Measurements from ENCODE around the gene NR0B2. TPM values are rescaled to one million over a fixed set of nuclear protein-coding genes. Genes with fewer than 3 reads are reported as not detected.

The NR0B2 gene
- total RNA-seq, 2 donors from 2014 or later: 0.64 to 1.8 TPM

DNA sequence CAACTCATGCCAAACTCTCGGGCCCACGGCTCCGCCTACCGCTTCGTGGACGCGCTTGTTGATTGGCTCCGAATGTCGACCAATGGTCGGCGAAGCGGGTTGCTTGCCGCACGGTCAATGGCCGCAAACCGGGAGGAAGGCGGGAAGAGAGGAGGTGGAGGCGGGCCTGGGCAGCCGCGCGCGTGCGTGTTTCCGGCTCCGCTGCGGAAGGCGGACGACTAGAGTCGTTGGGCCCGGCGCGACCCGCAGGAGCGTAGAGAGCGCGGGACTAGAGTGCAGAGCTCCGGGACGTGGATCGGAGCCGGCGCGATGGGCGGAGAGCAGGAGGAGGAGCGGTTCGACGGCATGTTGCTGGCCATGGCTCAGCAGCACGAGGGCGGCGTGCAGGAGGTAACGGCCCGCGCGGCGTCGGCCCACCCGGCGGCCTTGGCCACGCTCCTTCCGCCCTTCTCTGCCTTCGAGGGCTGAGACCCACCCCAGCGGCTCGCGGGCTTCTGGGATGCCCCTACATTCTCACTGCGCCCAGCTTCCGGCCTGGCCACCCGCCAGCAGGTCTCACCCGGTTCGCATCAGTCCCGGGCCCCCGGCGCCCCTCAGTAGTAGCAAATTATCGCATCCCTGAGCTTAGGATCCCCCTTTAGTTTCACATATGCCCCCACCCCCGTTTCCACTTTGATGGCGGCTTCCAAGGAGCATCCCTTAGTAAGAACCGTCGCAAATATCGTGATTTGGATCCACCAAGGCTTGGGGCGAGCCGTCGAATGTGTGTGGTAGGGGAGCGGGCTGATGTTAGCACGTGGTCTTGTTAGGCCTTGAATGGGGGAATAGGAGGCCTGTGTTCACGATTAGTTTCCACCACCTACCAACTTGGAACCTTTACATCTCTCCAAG, 8.0 kb upstream of the NR0B2 start, which contains the start of gene NUDC:
TSS of gene NUDC (plus strand) at position 204 of the 891 bp plus-strand sequence. CDS start at position 310, 106 bp downstream.
- H3K27me3 ChIP-seq: no peaks in the 10 kb centered on the region
- peak; percentile 99 for DNase-seq
- no peaks in the 10 kb centered on the region for H3K9me3 ChIP-seq
- H3K4me3 ChIP-seq: peak within 1 kb of the TSS; percentile 92
- no peaks in the 10 kb centered on the region for H3K36me3 ChIP-seq
- intact Hi-C loops (cut with DNase I): no loop called here
- peak within 1 kb of the TSS; percentile 89 to 98 for H3K9ac ChIP-seq (ENCODE audit: low read depth in 2 of 2, low read length in 2 of 2)
- no peaks in the 10 kb centered on the region for H3K4me1 ChIP-seq
- TF ChIP-seq, protein P1, sequence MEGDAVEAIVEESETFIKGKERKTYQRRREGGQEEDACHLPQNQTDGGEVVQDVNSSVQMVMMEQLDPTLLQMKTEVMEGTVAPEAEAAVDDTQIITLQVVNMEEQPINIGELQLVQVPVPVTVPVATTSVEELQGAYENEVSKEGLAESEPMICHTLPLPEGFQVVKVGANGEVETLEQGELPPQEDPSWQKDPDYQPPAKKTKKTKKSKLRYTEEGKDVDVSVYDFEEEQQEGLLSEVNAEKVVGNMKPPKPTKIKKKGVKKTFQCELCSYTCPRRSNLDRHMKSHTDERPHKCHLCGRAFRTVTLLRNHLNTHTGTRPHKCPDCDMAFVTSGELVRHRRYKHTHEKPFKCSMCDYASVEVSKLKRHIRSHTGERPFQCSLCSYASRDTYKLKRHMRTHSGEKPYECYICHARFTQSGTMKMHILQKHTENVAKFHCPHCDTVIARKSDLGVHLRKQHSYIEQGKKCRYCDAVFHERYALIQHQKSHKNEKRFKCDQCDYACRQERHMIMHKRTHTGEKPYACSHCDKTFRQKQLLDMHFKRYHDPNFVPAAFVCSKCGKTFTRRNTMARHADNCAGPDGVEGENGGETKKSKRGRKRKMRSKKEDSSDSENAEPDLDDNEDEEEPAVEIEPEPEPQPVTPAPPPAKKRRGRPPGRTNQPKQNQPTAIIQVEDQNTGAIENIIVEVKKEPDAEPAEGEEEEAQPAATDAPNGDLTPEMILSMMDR (IDR thresholded peaks at IDR 0.05): no peak
- H3K27ac ChIP-seq: peak within 1 kb of the TSS; percentile 78

GRCh38 chr1:26921126-26921539, 7.4 kb upstream of the NR0B2 start:
- Histone ChIP-seq H3K9ac (ENCODE audit: low read depth in 2 of 2, low read length in 2 of 2) (peak overlapping the region; percentile 47 to 89), H3K36me3 (no peaks in the 10 kb centered on the region), H3K27me3 (no peaks in the 10 kb centered on the region), H3K4me1 (no peaks in the 10 kb centered on the region), H3K4me3 (peak overlapping the region; percentile 92), H3K9me3 (no peaks in the 10 kb centered on the region), H3K27ac (peak overlapping the region; percentile 78)
- DNase-seq: no peak
- TF ChIP-seq, protein P1 (IDR thresholded peaks at IDR 0.05): no peak
- intact Hi-C loops (cut with DNase I): no loop called here

DNA sequence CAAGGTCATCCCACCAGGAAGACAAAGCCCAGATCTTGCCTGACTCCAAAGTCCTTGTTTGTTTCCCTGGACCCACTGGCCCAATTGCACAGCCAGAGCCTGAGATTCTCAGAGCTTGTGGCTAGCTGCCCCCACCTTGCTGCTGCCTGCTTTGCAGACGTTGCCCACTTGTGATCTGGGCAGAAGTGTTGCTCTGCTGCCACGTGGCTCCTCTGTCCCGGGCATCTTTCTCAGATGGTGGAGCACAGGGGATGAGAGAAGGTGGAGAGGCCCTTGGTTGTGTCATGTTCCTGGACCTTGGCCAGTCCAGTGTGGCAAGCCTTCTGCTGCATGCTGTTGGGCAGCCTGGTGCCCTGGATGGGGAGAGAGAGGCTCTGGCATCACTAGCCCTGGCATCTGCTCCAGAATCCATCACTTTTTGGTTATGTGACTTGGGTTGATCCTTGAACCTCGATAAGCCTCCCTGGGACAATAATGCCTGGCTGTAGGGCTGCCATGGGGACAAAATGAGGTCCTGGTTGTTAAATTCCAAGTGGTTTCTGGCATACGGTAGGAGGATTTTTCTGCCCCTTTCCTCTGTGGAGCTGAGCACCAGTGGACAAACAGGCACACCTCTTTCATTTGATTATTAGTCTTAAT, 1.5 kb upstream of the NR0B2 start:
- no peak overlapping the region for H3K4me3 ChIP-seq
- H3K9me3 ChIP-seq: no peaks in the 10 kb centered on the region
- H3K27ac ChIP-seq: peak overlapping the region; percentile 77
- peak; percentile 58 for DNase-seq
- H3K9ac ChIP-seq (ENCODE audit: low read depth in 2 of 2, low read length in 2 of 2): no peak overlapping the region
- TF ChIP-seq, protein P1 (IDR thresholded peaks at IDR 0.05): no peak
- H3K36me3 ChIP-seq: no peaks in the 10 kb centered on the region
- intact Hi-C loops (cut with DNase I): no loop called here
- H3K4me1 ChIP-seq: peaks cover 10% of the 10 kb centered on the region
- no peaks in the 10 kb centered on the region for H3K27me3 ChIP-seq

DNA sequence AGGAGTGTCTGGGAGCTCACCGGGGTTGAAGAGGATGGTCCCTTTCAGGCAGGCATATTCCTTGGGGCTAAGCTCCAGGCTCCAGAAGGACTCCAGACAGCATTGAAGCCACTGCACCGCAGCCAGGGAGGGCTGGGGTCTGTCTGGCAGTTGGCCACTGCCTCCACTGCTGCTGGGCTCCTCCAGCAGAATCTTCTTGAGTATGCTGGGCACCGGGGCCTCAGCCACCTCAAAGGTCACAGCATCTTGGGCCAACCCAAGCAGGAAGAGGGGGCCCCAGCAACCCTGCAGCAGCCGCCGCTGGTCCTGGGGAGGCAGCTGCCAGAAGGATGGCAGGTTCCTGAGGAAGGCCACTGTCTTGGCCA, 404 bp downstream of the NR0B2 start:
- Histone ChIP-seq H3K4me1 (peaks cover 14% of the 10 kb centered on the region), H3K4me3 (no peak overlapping the region), H3K9ac (ENCODE audit: low read depth in 2 of 2, low read length in 2 of 2) (peak overlapping the region in 1 of 2 donors; percentile 71), H3K27ac (peak overlapping the region; percentile 77), H3K27me3 (no peaks in the 10 kb centered on the region), H3K9me3 (no peaks in the 10 kb centered on the region), H3K36me3 (no peaks in the 10 kb centered on the region)
- DNase-seq: no peak
- TF ChIP-seq, protein P1 (IDR thresholded peaks at IDR 0.05): no peak
- intact Hi-C loops (cut with DNase I): no loop called here

DNA sequence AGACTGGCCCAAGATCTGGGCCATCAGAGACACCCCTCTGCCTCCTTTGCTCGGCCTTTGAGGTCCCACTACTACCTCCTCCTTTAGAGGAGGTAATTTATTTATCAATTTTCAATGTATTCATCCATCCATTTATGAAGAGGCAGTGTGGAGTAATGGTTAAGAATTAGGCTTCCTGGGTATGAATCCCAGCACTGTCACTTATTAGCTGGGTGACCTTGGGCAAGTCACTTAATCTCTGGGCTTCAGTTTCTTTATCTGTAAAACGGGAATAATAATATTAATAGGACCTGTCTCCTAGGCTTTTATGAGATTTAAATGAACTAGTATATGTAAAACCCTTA, 1.7 kb downstream of the NR0B2 start:
- DNase-seq: no peak
- intact Hi-C loops (cut with DNase I): no loop called here
- Histone ChIP-seq H3K9me3 (no peaks in the 10 kb centered on the region), H3K9ac (ENCODE audit: low read depth in 2 of 2, low read length in 2 of 2) (no peak overlapping the region), H3K4me1 (peaks cover 14% of the 10 kb centered on the region), H3K27ac (no peak overlapping the region), H3K36me3 (no peaks in the 10 kb centered on the region), H3K27me3 (no peaks in the 10 kb centered on the region), H3K4me3 (no peak overlapping the region)
- TF ChIP-seq, protein P1 (IDR thresholded peaks at IDR 0.05): no peak
